HG02870 (cell line): ENCODE data around the gene SPRR1B.
"Not testable (repeated sequence)": the region's sequence is repeated elsewhere in the genome, so short reads cannot be mapped to it uniquely, and the experiment has no call there.

Experiments used
- ATAC-seq: cut with Tn5 transposase; IDR thresholded peaks from one replicate; pipeline ENCODE4 v1.9.1; 2021; ENCODE audit warnings: mild to moderate bottlenecking, moderate library complexity; ENCODE audit not compliant: unreplicated experiment

Gene SPRR1B, protein sequence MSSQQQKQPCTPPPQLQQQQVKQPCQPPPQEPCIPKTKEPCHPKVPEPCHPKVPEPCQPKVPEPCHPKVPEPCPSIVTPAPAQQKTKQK

DNA sequence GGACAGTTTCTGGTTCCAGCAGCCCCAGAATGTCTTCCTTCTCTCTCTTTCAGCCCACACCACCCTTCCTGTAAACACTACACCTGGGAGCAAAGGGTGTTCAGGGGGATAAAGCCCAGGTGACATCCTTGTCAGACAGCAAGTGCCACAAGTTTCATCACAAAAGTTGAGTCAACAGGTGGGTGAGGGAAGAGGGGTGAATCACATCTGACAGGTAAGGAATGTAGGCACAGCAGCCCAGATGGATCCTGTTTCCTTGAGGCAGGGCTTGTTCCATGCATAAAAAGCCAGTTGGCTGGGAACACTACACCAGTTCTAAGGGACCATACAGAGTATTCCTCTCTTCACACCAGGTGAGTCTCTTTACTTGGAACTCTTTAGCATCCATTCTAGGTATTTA, at the start of gene SPRR1B:
TSS of gene SPRR1B (plus strand) at position 309 of the 400 bp plus-strand sequence. CDS start 1,143 bp downstream, outside the sequence.
- ATAC-seq, result no peak

DNA sequence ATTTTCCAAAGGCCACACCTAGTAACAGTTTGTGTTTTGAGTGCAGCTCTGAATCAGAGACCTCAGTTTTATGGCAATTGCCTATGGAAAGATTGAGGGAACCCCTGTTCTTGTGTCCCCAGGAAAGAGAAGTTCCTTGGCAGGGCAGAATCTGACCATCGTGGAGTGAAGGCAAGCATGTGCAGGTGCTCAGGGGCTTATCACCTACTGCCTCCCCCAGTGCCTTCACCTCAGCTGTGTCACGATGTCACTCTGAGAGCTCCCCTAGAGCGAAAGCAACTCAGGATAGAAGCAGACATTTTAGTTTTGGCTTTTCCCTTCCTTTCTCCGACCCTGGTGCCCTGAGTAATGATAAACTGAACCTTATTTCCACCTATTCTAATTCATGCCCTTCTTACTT, 48.9 kb upstream of the SPRR1B start:
- no peak for ATAC-seq

DNA sequence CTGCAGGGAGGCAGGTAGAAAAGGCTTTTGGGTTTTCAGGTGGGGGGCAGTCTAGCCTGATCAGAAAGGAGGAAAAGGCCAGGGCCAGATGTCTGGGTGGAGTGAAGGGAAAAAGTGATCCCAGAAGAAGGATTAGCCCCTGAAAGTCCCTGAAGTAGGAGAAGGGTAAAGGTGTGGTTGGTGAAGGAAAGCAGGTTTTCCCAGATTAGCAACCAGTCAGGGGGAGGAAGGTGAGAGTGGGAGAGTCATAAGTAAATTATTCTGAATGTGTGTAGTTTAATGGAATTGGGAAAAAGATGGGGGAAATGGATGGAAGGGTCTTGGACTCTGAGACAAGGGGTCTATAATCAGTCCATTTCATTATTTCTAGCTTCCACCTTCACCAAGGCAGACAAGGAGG, 47.8 kb upstream of the SPRR1B start:
- no peak for ATAC-seq

DNA sequence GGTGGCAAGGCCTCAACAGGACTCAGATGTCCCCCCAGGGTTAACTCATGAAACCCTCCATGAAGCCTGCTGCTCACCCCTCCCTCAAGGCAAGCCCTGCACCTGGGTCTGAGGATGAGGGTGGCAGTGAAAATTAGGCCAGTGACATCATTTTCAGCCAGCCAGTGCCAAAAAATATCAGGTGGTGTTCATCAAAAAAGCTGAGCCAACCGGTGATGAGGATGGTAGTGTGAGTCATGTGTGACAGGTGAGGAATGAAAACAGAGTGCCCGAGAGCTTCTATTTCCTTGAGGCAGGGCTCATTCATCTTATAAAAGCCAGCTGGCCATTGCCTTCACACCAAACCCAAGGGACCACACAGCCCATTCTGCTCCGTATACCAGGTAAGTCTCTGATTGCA, 47.3 kb upstream of the SPRR1B start, which contains the start of gene SPRR1A:
TSS of gene SPRR1A (plus strand) at position 339 of the 400 bp plus-strand sequence. CDS start 1,150 bp downstream, outside the sequence.
- no peak for ATAC-seq

DNA sequence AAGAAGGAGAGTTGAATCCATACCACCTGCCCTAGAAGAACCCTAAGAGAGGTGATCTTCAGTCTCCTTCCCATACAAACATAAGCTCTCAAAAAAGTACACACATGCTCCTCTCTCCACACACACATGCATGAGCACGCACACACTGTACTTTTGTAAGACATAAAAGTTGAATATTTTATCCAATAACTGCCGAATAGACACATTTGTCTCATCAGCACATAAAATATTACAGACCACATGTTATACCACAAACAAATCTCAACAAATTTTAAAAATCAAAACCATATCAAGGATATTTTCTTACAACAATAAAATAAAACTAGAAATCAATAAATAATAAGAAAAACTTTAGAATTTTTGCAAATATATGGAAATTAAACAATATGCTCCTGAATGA, 44.4 kb upstream of the SPRR1B start:
- no peak for ATAC-seq

DNA sequence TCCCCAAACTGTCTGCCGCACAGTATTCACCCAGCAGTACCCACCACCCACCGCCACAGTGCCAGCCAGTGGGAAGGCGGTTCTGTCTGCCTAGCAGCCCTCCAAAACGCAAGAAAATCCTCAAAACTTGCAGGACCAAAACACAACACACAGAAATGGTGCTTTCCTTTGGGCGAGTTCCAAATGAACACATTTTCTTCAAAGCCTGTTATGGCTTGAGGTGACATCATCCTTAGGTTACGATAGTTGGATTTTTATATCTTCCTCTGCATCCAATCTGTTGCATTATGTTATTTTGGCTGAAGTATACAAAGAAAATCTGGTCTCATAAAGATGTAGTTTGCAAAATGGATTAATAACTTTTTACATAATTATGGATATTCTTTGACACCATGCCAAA, 37.8 kb upstream of the SPRR1B start:
- ATAC-seq, result no peak

DNA sequence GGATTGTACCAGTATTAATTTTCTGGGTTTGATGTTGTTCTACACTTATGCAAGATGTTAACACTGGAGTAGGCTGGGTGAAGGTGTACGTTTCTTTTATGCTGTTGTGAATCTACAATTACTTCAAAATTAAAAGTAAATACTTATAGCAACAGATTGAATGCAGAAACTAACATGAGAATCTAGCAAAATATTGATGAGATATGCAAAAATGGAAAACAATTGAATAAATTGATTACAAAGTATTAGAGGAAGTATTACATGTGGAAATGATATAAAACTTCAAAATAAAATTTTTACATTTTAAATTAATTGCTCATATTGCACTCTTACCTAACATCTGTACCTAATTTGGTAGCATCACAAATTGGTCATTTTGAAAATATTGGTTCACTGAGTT, 35.2 kb upstream of the SPRR1B start:
- ATAC-seq, result no peak

DNA sequence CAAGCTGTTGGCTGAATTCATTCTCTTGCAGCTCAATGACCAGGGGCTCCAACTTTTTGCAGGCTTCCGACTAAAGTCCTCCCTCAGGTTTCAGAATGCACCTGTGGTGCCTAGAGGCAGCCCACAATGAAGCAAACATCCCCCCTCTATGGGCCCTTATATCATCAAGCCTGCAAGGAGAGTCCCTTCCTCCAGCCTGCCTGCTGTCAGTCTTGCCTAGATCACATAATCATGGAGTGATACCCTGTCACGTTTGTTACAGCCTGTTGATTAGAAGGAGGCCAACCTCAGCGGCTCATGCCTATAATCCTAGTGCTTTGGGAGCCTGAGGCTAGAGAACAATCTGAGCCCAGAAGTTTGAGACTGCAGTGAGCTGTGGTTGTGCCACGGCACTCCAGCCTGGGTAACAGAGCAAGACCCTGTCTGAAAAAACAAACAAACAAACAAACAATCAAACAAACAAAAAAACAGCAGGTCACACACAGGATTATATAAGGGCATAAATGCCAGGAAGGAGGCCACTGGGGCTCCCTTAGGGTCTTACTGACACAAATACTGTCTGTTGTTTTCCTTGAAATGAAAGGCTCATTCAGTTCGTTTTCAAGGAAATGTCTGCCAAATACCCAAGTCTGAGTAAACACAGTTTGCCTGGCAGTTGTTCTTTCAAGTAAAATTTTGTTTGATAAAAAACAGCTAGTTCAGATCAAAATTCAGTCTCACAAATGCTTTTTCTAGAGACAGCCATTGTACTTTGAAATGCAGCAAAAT, 34.2 kb upstream of the SPRR1B start:
- ATAC-seq, result no peak

DNA sequence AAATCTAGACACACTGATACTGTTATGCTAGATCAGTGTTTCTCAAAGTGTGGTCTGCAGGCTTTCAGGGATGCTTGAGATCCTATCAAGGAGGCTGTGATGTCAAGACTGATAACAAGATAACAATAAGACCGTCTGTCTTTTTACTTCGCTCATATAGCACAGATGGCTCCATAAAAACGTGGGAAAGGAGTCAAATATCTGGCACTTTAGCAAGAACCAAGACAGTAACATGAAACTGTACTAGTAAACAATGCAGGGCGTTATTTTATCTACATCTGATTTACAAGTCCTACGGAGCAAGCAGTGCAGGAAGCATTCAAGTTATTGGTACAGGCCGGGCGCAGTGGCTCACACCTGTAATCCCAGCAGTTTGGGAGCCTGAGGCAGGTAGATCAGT, 33.1 kb upstream of the SPRR1B start:
- ATAC-seq, result no peak

DNA sequence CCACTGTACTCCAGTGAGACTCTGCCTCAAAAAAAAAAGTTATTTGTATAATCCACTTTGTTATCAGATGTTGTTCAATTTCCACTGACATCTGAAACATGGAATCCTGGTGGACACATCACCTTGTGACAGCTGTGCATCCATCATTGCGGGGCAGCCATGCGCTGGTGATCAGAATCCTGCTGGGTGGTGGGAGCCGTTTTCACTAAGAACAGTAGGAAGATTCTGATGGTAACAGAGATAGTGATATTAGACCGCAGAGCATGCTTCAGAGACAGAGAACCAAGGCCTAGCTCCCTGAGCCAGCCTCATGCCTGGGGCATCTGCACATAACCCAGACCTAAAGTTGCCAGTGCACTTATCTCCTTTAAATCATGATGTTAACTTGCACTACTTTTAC, 32.5 kb upstream of the SPRR1B start:
- no peak for ATAC-seq

DNA sequence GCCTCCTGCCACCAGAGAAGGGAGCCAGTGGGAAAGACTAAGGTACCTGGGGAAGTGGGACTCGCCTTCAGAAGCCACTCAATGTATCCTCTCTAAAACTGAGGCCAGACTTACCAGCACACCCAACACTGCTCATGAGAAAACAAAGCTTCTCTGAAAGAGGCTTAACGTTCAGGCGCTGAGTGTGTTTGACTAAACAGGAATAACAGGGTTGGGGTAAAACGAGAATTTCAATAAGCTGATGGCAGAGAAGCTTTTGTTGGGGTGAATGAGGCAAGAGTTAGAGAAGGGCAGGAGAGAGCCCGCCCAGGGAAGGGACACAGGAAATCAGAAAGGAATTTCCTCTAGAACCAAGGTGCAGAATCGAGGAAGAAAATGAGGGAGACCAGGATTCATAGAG, 31.2 kb upstream of the SPRR1B start:
- ATAC-seq, result no peak

DNA sequence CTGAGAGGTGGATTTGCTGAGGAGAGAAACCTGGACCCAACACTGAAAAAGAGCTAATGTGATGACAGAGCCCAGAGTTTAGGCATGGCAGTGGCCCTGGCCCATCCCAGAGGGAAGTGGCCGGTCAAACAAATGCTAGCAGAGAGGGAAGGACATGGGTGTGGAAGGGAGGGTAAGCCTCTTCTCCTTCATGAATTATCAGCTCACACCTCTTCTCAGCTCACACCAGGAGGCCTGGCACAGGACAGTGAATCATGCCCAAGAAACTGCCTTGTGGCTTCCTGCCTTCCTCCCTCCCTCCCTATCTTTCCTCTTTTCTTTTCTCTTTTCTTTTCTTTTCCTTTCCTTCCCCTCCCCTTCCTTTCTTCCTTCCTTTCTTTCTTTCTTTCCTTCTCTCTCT, 30.7 kb upstream of the SPRR1B start:
- ATAC-seq, result no peak

DNA sequence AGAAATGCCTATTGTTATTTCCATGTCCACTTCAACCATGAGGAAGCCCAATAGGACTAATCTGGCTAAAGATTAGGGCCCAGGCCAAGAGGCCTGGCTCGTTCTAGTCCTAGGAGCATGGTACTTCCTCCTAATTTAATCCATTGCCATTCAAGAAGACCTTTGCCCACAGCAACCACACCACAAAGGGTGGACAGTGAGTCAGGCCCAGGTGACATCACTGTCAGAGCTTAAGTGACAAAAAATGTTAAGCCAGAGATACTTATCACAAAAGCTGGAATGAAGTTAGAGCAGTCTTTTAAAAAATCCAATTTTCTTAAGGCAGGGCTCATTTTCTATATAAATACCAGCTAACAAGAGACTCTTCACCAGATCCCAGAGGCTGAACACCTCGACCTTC, 29.6 kb upstream of the SPRR1B start, which contains the start of gene SPRR3:
TSS of gene SPRR3 (plus strand) at position 368 of the 400 bp plus-strand sequence. CDS start 1,272 bp downstream, outside the sequence.
- no peak for ATAC-seq

DNA sequence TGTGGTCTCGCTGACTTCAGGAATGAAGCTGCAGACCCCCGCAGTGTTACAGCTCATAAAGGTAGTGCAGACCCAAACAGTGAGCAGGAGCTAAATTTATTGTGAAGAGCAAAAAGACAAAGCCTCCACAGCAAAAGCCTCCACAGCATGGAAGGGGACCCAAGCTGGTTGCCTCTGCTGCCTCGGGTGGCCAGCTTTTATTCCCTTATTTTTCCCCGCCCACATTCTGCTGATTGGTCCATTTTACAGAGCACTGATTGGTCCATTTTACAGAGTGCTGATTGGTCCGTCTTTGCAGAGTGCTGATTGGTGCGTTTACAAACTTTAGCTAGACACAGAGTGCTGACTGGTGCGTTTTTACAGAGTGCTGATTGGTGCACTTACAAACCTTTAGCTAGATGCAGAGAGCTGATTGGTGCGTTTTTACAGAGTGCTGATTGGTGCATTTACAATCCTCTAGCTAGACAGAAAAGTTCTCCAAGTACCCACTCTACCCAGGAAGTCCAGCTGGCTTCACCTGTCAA, 19.7 kb upstream of the SPRR1B start:
- ATAC-seq, result not testable (repeated sequence)

DNA sequence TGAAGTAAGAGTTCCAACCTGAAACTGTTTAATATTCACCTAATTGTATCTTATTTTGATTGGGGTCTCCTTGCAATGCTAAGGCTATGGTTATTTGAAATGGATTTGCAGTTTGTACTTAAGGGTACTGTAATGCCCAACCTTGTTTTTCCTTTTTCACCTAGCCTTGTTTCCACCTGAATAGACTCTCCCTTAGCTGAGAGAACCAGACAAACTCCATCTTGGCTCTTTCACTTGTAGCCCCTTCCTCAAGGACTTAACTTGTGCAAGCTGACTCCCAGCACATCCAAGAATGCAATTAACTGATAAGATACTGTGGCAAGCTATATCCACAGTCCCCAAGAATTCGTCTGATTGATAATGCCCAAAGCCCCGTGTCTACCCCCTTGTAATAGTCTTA, 9.2 kb upstream of the SPRR1B start:
- ATAC-seq, result not testable (repeated sequence)

DNA sequence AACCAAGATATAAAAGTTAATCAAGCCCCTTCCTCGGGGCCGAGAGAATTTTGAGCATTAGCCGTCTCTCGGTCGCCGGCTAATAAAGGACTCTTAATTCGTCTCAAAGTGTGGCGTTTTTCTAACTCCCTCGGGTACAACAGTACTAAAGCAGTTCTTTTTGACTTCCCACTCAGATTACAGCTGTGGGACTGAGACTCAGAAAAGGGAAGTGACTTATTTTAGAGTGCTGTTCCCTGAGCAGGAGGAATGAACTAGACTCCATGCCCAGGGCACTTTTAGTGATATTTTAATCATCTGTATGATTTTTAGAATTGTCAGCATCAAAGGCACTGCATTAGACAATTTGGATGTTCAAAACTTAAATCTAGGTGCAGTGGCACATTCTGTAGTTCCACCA, 8.7 kb upstream of the SPRR1B start:
- ATAC-seq, result not testable (repeated sequence)

DNA sequence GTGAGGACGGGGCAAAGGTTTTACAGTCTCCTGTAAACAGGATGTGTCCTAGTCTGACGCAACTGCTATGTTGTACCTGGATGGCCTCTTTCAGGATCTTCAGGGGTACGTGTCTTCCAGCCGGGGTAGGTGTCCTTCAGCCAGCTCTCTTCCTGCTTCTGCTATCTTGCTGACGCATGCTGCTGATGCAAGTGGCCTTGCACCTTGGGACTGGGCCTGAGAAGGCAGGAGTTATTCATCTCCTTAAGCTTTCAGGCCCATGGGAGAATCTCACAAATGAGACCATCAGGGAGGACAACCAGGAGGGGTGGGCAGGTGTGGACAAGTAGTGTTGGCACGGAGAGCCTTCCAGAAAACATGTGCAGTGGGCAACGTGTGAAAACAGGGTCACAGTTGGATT, 7.9 kb upstream of the SPRR1B start:
- ATAC-seq, result no peak

DNA sequence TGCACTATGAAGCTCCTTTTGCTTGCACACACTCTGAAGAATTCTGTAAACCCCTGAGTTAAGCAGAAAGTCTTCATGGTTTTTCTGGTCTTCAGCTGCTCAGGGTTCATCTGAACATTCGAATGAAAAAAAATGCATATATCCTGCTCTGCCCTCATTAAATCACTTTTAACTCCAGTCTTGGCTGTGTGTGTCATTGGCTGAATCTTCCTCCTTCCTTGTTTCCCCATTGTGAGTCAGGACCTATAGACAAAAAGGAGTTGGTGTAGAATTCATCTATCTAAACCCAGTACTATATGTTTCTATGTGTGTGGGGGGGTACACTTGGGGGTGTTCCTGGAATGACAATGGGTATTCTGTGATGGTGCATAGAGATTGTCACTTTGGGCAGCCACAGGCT, 6.6 kb upstream of the SPRR1B start:
- no peak for ATAC-seq

DNA sequence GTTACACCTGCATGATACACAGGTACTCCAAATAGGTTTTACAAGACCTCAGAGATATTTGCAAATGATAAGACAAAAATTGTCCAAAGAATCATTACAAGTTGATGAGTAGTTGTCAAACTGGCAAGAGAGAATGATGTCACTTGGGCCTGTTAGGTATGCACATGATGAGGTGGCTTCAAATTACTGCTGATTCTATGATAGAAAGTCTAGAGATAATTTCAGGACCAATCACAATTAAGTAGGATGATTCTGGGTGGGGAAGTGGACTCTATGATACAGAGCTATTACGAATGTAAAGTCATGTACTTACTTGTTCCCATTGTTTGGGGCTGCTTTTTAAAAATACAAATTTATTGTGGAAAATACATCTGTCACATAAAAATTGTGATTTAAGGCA, 5.2 kb upstream of the SPRR1B start:
- ATAC-seq, result no peak

DNA sequence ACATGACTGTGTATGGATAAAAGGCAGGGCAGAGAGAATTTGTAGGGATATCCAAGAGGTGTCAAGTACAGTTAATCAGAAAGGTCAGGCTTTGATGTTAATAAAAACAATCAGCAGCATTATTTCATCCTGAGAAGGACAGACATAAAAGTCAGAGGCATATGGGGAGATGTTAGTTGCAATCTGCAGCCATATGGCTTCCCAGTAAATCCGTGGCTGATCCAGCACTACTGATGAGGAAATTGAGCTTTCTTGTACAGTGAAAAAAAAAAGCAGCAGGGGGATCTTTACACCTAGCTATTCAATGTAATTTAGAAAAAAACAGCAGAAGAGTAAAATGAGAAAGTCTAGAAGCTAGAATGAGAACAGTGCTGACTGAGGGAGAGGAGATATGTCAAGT, 2.2 kb upstream of the SPRR1B start:
- ATAC-seq, result no peak

DNA sequence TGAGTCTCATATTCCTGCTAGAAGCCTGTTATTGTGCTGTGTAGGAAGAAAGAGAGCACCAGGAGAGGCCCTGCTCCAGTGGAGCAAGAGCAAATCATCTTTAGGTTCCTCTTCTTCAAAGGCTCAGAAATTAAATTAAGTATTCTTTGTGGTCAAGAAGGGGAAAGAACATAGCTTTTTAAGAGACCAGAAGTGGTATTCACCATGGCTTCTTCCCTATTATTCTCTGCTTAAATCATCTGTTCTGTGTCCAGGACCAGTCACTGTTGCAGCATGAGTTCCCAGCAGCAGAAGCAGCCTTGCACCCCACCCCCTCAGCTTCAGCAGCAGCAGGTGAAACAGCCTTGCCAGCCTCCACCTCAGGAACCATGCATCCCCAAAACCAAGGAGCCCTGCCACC, 1.1 kb downstream of the SPRR1B start:
- no peak for ATAC-seq

DNA sequence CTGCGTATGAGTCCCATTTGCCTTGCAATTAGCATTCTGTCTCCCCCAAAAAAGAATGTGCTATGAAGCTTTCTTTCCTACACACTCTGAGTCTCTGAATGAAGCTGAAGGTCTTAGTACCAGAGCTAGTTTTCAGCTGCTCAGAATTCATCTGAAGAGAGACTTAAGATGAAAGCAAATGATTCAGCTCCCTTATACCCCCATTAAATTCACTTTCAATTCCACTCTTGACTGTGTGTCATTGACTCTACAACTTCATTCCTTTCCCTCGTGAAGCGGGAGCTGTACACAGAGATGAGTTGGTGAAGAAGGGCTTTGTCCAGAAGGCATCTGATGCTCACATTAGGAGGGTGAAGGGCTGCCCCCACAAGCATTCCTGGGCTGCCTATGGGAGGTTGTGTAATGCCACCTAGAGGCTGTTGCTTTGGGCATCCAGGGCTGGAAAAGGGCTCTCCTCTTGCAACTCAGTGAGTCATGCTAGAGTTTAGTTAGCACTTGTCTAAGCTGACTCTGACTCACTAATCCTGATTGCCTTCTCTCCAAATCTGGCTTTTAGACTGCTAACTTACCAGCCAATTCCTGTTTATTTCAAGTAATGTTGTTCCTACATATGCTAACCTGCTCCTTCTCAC, 1.8 kb downstream of the SPRR1B start:
- no peak for ATAC-seq
